ENCODE results near the gene PFN2.
A peak's percentile ranks its signal among the peaks of the same experiment; 100 is the strongest.
"Not testable (repeated sequence)": the region's sequence is repeated elsewhere in the genome, so short reads cannot be mapped to it uniquely, and the experiment has no call there.

The PFN2 gene

GRCh38 chr3:149970716-149971402 lies at the start of gene PFN2:
PFN2 (minus strand) TSS chr3:149970895; CDS start chr3:149970856, 39 bp downstream.
- peak; percentile 52 for DNase-seq

DNA sequence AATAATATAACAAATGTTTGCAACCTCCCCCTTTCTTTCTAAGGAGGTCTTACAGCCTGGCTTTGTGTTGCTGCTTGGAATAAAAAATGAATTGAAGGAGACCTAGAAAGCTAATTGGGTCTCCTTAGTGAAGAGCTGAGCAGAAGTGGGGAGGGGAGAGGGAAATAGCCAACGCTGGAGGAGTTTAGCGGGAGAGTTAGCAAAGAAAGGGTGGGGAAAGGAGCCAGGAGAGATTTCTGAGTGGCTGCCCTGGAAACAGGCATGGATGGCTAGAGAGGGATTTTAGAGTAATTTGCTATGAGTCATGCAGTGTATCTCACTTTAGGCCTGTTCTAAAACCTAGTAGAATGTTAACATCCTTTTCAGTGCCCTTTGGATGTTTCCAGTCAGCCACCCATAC lies 45.2 kb upstream of the PFN2 start:
- no peak for DNase-seq

GRCh38 chr3:150014782-150015181 lies 44.1 kb upstream of the PFN2 start:
- no peak for DNase-seq

DNA sequence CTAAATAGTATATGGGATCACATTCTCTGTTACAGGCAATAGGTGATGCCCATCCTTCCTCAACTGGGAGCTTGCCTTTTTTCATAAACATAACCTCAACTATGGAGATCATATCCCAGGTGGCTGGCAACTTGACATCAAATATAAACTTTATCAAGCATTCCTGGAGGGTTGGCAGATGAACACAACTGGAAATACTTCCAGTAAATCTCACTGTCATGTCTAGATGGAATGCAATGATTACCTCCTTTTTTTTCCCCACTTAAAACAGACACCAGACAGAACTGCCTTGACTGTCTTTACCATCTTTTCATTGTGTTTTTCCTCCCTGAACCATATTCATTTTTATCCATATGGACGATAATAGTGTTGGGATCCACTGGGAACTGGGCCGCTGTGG lies 43.1 kb upstream of the PFN2 start:
- no peak for DNase-seq

DNA sequence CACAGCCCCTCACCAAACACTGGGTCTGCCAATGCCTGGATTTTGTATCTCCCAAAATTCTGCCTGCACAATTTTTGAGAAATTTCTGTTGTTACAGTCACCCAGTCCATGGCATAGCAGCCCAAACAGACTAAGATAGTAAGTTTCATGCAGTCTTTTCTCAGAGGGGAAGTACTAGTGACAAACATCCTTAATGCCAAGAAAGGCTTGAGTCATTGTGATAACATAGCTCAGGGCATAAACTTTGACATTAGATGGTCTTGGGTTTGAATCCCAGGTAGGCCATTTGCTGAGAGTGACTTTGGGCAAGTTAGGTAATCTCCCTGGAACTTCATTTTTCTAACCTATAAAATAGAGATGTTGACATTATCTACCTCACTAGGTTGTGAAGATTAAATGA lies 36.1 kb upstream of the PFN2 start:
- no peak for DNase-seq

- DNase-seq, result no peak
Observed at GRCh38 chr3:150005243-150006112, 34.8 kb upstream of the PFN2 start.

- no peak for DNase-seq
Observed at GRCh38 chr3:150000641-150001040, 29.9 kb upstream of the PFN2 start.

DNA sequence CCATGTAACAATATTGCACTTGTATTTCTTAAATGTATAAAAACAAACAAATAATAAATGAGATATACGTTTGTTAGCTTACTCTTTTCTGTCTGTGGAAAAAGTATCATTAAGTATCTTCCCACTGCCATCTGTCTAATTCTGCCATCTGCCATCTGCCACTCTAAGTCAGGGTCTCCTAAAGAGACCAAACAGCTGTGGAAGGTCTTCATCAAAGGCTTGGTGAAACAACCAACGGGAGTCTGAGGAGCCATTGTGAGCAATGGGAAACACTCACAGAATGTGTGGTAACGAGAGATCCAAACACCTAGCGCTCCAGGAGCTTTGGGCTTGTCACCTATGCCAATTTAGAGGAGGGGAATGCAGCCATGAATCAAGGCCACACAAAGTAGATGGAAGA lies 28.7 kb upstream of the PFN2 start:
- DNase-seq, result no peak

GRCh38 chr3:149998946-149999345 lies 28.3 kb upstream of the PFN2 start:
- DNase-seq, result no peak

GRCh38 chr3:149992416-149993058 lies 21.8 kb upstream of the PFN2 start:
- DNase-seq, result no peak

DNA sequence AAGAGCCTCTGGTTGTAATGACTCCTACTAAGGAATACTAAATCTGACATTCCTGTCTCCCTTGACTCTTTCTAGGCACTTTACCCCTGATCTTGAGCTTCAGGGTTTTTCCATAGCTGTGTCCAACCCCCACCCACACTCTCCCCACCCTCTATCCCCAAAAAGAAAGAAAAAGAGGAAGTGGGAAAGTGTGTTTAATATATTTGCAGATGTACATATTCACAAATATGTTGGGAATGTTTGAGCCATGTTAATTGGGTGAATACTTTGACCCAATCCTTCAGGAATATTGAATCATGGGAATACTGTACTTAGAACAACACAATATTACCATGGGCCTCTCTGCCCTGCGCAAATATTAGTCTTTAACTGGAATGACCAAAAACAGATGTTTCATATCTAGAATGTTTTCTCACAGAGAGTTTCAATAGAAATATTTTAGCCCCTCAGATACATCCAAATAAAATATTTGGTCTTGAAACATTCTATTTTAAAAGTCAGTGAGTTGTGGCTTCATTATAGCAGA lies 19.8 kb upstream of the PFN2 start:
- DNase-seq, result no peak

DNA sequence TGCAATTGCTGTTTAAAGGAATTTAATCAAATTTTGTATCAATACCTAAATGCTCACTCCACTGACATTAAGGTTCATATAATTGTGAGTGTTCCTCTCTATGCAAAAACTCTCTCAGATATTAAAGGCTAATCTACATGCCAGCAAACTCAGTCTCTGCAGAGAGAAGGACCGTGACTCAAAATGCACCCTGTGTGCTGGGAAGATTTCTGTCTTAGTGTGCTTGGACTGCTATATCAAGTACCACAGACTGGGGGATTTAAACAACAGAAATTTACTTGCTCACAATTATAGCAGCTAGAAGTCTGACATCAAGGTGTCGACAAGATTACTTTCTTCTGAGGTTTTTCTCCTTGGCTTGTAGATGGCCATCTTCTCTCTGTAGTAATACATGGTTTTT lies 18.6 kb upstream of the PFN2 start:
- DNase-seq, result no peak

GRCh38 chr3:149983628-149984027 lies 12.9 kb upstream of the PFN2 start:
- no peak for DNase-seq

GRCh38 chr3:149983053-149983452 lies 12.4 kb upstream of the PFN2 start:
- DNase-seq, result not testable (repeated sequence)

GRCh38 chr3:149981979-149982378 lies 11.3 kb upstream of the PFN2 start:
- not testable (repeated sequence) for DNase-seq

DNA sequence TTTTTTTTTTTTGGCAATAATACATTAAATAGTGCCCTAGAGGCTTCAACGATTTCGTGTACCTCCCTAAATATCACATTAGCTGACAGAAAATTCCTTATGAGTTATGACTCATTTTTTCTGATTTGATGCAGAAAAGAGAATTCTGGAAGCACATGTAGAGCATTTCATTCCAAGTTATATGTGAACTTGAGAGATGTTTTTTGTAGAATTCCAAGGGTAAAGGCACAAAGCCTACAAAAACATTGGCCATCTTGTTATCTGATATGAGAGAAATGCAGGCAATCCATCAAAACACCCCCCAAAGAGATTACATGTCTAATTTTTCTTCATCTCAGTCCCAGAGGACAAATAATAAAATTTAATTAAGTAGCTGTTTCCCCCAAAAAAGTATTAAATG lies 6.7 kb upstream of the PFN2 start:
- DNase-seq, result no peak

- DNase-seq, result no peak
Observed at GRCh38 chr3:149975919-149976318, 5.2 kb upstream of the PFN2 start.

- no peak for DNase-seq
Observed at GRCh38 chr3:149971403-149972075, 844 bp upstream of the PFN2 start.

- peak; percentile 81 for DNase-seq
Observed at GRCh38 chr3:149969940-149970715, 567 bp downstream of the PFN2 start.

- no peak for DNase-seq
Observed at GRCh38 chr3:149969110-149969939, 1.4 kb downstream of the PFN2 start.

GRCh38 chr3:149968216-149968615 lies 2.5 kb downstream of the PFN2 start:
- no peak for DNase-seq
